Measurements from ENCODE around the gene FOXF1.

The FOXF1 gene

GRCh38 chr16:86537486-86537885, 27.2 kb downstream of the FOXF1 start:
- no peaks in the 10 kb centered on the region for H3F3A ChIP-seq (ENCODE audit: control insufficient read depth, insufficient read depth)
- H3K4me1 ChIP-seq (ENCODE audit: control insufficient read depth, low read length): no peaks in the 10 kb centered on the region
- TF ChIP-seq EZH2phosphoT487 (IDR thresholded peaks at IDR 0.05; ENCODE audit: borderline replicate concordance, low read length) (no peak), CTCF (IDR thresholded peaks at IDR 0.05; ENCODE audit: low read depth, low read length, poor library complexity, severe bottlenecking) (no peak)
- peaks cover 37% of the 10 kb centered on the region for H3K36me3 ChIP-seq (ENCODE audit: control insufficient read depth, low read length)
- no peaks in the 10 kb centered on the region for H3K27me3 ChIP-seq (ENCODE audit: control insufficient read depth, low read length)
- no peak overlapping the region for H3K27ac ChIP-seq (ENCODE audit: low read depth, low read length)
- H3K4me3 ChIP-seq (ENCODE audit: low read length): no peak overlapping the region
- no peaks in the 10 kb centered on the region for H3K9me3 ChIP-seq (ENCODE audit: control insufficient read depth, insufficient read depth, low read length)
- no peak overlapping the region for H3K4me2 ChIP-seq (ENCODE audit: low read length)
- no peaks in the 10 kb centered on the region for H3K79me2 ChIP-seq (ENCODE audit: control insufficient read depth, low read length)
- H4K20me1 ChIP-seq (ENCODE audit: control insufficient read depth, insufficient read depth, low read depth, low read length): no peaks in the 10 kb centered on the region
- no peaks in the 10 kb centered on the region for H3K9me2 ChIP-seq (replicated peaks; ENCODE audit: control insufficient read depth, low read length)

DNA sequence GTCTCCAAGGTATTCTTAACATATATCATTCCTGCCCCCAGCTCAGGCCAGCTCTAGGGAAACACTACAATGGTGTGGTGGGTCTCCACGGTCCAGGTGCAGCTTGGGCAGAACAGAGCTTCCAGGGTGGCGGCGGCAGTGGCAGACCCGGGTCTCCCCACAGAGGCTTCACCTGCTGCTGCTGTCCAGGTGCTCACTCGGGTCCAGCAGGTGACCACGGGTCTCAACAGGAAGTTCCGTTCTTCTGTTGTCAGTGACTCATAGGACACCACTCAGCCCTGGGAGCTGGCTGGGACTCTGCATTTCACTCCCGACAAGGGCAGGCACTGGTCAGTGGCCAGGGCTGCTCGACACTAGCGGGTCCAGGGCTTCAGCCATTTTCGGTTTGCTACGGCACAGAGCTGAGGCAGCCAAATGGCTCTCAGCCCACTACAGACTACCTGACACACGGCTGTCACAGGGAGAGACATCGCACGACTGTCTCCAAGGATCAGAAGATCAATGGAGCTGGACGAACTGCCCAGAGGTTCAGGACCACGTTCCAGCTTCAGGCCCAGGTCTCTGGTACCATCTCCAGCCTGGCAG, 28.0 kb downstream of the FOXF1 start:
- no peaks in the 10 kb centered on the region for H3F3A ChIP-seq (ENCODE audit: control insufficient read depth, insufficient read depth)
- no peaks in the 10 kb centered on the region for H3K27me3 ChIP-seq (ENCODE audit: control insufficient read depth, low read length)
- H3K27ac ChIP-seq (ENCODE audit: low read depth, low read length): no peak overlapping the region
- H3K4me3 ChIP-seq (ENCODE audit: low read length): no peak overlapping the region
- no peak overlapping the region for H3K4me2 ChIP-seq (ENCODE audit: low read length)
- H4K20me1 ChIP-seq (ENCODE audit: control insufficient read depth, insufficient read depth, low read depth, low read length): no peaks in the 10 kb centered on the region
- no peaks in the 10 kb centered on the region for H3K79me2 ChIP-seq (ENCODE audit: control insufficient read depth, low read length)
- H3K9me3 ChIP-seq (ENCODE audit: control insufficient read depth, insufficient read depth, low read length): no peaks in the 10 kb centered on the region
- TF ChIP-seq CTCF (IDR thresholded peaks at IDR 0.05; ENCODE audit: low read depth, low read length, poor library complexity, severe bottlenecking) (no peak), EZH2phosphoT487 (IDR thresholded peaks at IDR 0.05; ENCODE audit: borderline replicate concordance, low read length) (no peak)
- H3K9me2 ChIP-seq (replicated peaks; ENCODE audit: control insufficient read depth, low read length): no peaks in the 10 kb centered on the region
- peaks cover 37% of the 10 kb centered on the region for H3K36me3 ChIP-seq (ENCODE audit: control insufficient read depth, low read length)
- H3K4me1 ChIP-seq (ENCODE audit: control insufficient read depth, low read length): no peaks in the 10 kb centered on the region

DNA sequence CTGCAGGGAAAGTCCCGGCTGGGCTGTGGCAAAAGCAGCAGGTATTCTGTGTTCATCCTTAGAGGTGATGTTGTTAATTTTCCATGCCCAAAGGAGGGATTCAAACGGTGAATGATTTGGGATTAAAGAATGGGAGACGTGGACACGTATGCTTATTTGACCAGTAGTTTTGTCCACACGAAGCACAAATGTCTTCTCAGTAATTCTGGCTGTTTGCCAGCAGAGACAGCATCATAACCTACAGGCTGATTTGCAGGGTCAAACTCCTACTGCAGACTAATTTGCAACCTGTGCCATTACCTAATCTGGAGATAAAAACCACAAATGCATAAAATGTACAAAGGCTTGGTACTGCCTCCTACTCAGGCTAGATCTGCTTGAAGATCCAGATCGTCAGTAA, 30.6 kb downstream of the FOXF1 start:
- Histone ChIP-seq H4K20me1 (ENCODE audit: control insufficient read depth, insufficient read depth, low read depth, low read length) (no peaks in the 10 kb centered on the region), H3K79me2 (ENCODE audit: control insufficient read depth, low read length) (no peaks in the 10 kb centered on the region), H3K9me3 (ENCODE audit: control insufficient read depth, insufficient read depth, low read length) (no peaks in the 10 kb centered on the region), H3K27me3 (ENCODE audit: control insufficient read depth, low read length) (no peaks in the 10 kb centered on the region), H3K9me2 (replicated peaks; ENCODE audit: control insufficient read depth, low read length) (no peaks in the 10 kb centered on the region), H3F3A (ENCODE audit: control insufficient read depth, insufficient read depth) (no peaks in the 10 kb centered on the region), H3K4me3 (ENCODE audit: low read length) (no peak overlapping the region), H3K36me3 (ENCODE audit: control insufficient read depth, low read length) (peaks cover 41% of the 10 kb centered on the region), H3K4me2 (ENCODE audit: low read length) (no peak overlapping the region), H3K27ac (ENCODE audit: low read depth, low read length) (no peak overlapping the region), H3K4me1 (ENCODE audit: control insufficient read depth, low read length) (no peaks in the 10 kb centered on the region)
- TF ChIP-seq EZH2phosphoT487 (IDR thresholded peaks at IDR 0.05; ENCODE audit: borderline replicate concordance, low read length) (no peak), CTCF (IDR thresholded peaks at IDR 0.05; ENCODE audit: low read depth, low read length, poor library complexity, severe bottlenecking) (no peak)
